Endothelial cell of umbilical vein (primary cell): ENCODE data around the gene TMCC2. TPM values are rescaled to one million over a fixed set of nuclear protein-coding genes. Genes with fewer than 3 reads are reported as not detected.

ENCODE experiments used
- BruUV-seq: library from RNA; stranded (reverse); fragments of 400-500 nt; replicated peaks from 2 replicates; lab custom pipeline; 2021; lab: Mats Ljungman, UMichigan
- CTCF ChIA-PET: fragments of 300-600, 350-600 bp; sonication (Branson Sonifier 250); formaldehyde crosslinking; loops from one replicate; lab custom pipeline; 2021; ENCODE audit warnings: antibody characterized with exemption, inconsistent platforms; lab: Charles Lee
- POLR2A ChIA-PET: fragments of 300-600, 350-600 bp; sonication (Branson Sonifier 250); formaldehyde crosslinking; loops from one replicate; lab custom pipeline; 2021; ENCODE audit warnings: antibody characterized with exemption, inconsistent platforms; lab: Charles Lee
- DNase-seq: peaks from one replicate; pipeline ENCODE4 v3.0.0-alpha.2; 2011; ENCODE audit warnings: low read depth, low spot score
- FAIRE-seq: peaks from 2 replicates; lab custom pipeline; 2011; peaks lifted over from hg19 to GRCh38; lab: Jason Lieb, UNC
- H2AFZ ChIP-seq: 2 replicates; pipeline ENCODE4 v1.6.0; 2012; ENCODE audit warnings: low read depth, low read length, control low read depth, inconsistent platforms
- H3K27ac ChIP-seq: 2 replicates; pipeline ENCODE4 v1.5.1; 2011; ENCODE audit warnings: low read depth, mild to moderate bottlenecking, control low read depth, low read length, moderate library complexity; ENCODE audit not compliant: insufficient read depth
- H3K27me3 ChIP-seq, 2 experiments: 2 replicates each; pipeline versions ENCODE4 v1.6.0 to v1.6.1; 2011; ENCODE audit warnings: low read length in 2 of 2, mixed read lengths in 1 of 2; ENCODE audit not compliant: control insufficient read depth in 2 of 2, insufficient read depth in 2 of 2
- H3K36me3 ChIP-seq, 2 experiments: 2 replicates in 1 of 2; 3 replicates in 1 of 2; pipeline ENCODE4 v1.5.1; 2011; ENCODE audit warnings: low read length in 2 of 2, mild to moderate bottlenecking in 1 of 2, moderate library complexity in 1 of 2; ENCODE audit not compliant: control insufficient read depth in 2 of 2, insufficient read depth in 2 of 2; ENCODE audit errors: extremely low read depth in 1 of 2
- H3K4me1 ChIP-seq: 3 replicates; pipeline ENCODE4 v1.5.1; 2011; ENCODE audit warnings: mild to moderate bottlenecking, low read length; ENCODE audit not compliant: control insufficient read depth, insufficient read depth; ENCODE audit errors: extremely low read depth
- H3K4me2 ChIP-seq: 2 replicates; pipeline ENCODE4 v1.6.1; 2011; ENCODE audit warnings: low read length, control low read depth, mixed read lengths; ENCODE audit not compliant: insufficient read depth
- H3K4me3 ChIP-seq, 3 experiments: fragments of 200-600 bp in 1 of 3; sonication (generic), shearing (Covaris generic) in 1 of 3; replicated peaks in 1 of 3; 2 replicates each; pipeline ENCODE4 v1.5.1; 2011 to 2016; ENCODE audit warnings: control low read depth in 3 of 3, low read length in 3 of 3, mild to moderate bottlenecking in 2 of 3, inconsistent platforms in 1 of 3, low read depth in 1 of 3, moderate library complexity in 1 of 3; ENCODE audit not compliant: insufficient read depth in 1 of 3
- H3K79me2 ChIP-seq: 2 replicates; pipeline ENCODE4 v1.6.0; 2012; ENCODE audit warnings: low read length, inconsistent platforms; ENCODE audit not compliant: control insufficient read depth, insufficient read depth
- H3K9ac ChIP-seq: replicated peaks from 2 replicates; pipeline ENCODE3; 2011; ENCODE audit warnings: low read length, control low read depth; ENCODE audit not compliant: insufficient read depth; ENCODE audit errors: extremely low read depth
- H3K9me1 ChIP-seq: replicated peaks from 3 replicates; pipeline ENCODE4 v1.6.0; 2011; ENCODE audit warnings: mild to moderate bottlenecking, low read length; ENCODE audit not compliant: control insufficient read depth, insufficient read depth; ENCODE audit errors: extremely low read depth
- H3K9me3 ChIP-seq: replicated peaks from 2 replicates; pipeline ENCODE4 v1.5.1; 2012; ENCODE audit warnings: low read length, inconsistent platforms; ENCODE audit not compliant: control insufficient read depth, insufficient read depth
- H4K20me1 ChIP-seq: replicated peaks from 2 replicates; pipeline ENCODE3; 2011; ENCODE audit warnings: mild to moderate bottlenecking, low read length; ENCODE audit not compliant: control insufficient read depth, insufficient read depth; ENCODE audit errors: extremely low read depth
- EZH2 ChIP-seq: IDR thresholded peaks from 2 replicates; pipeline ENCODE4 v1.6.1; 2012; ENCODE audit warnings: borderline replicate concordance, low read depth, mild to moderate bottlenecking, moderate library complexity, low read length, inconsistent platforms; ENCODE audit not compliant: severe bottlenecking
- FOS ChIP-seq: IDR thresholded peaks from 2 replicates; pipeline ENCODE4 v1.6.1; 2011; ENCODE audit warnings: mild to moderate bottlenecking, low read length, moderate library complexity, borderline replicate concordance; ENCODE audit not compliant: insufficient read depth
- GATA2 ChIP-seq: IDR thresholded peaks from 2 replicates; pipeline ENCODE4 v1.7.0; 2011; ENCODE audit warnings: low read depth, mild to moderate bottlenecking, moderate library complexity, mixed read lengths, low read length; ENCODE audit not compliant: insufficient read length, insufficient read depth
- JUN ChIP-seq: IDR thresholded peaks from 2 replicates; pipeline ENCODE4 v1.6.1; 2011; ENCODE audit warnings: borderline replicate concordance, low read depth; ENCODE audit not compliant: insufficient read length, insufficient read depth
- MYC ChIP-seq: IDR thresholded peaks from one replicate; pipeline ENCODE4 v1.6.1; 2011; ENCODE audit warnings: mild to moderate bottlenecking, low read depth, low read length
- POLR2A ChIP-seq: IDR thresholded peaks from 2 replicates; pipeline ENCODE4 v1.6.1; 2012; ENCODE audit warnings: low read depth, mild to moderate bottlenecking, control low read depth, low read length
- POLR2AphosphoS5 ChIP-seq: IDR thresholded peaks from 2 replicates; pipeline ENCODE4 v1.6.1; 2012; ENCODE audit warnings: low read depth, mild to moderate bottlenecking, control low read depth, low read length, moderate library complexity; ENCODE audit not compliant: insufficient read depth
- dilution Hi-C: fragments of 300-500 bp; cut with MboI; formaldehyde crosslinking; loops from one replicate; pipeline ENCODE4 v1.15.0; 2019; ENCODE audit warnings: low sequenced_read_pairs; ENCODE audit not compliant: extremely low pct_ligation_motif_present
- intact Hi-C: fragments of 100-400 bp; cut with micrococcal nuclease; formaldehyde crosslinking; loops from one replicate; pipeline ENCODE4 v1.10.0; 2022
- polyA plus RNA-seq, 4 experiments: library from polyadenylated mRNA; depleted of rRNA in 3 of 4; stranded (reverse) in 3 of 4; unstranded in 1 of 4; fragments of >200 nt; gene quantifications; 2 replicates each; pipeline versions ENCODE4 v1.2.1 to v1.2.3, GENCODE V29; 2011 to 2012; ENCODE audit warnings: missing spikeins in 1 of 4
- total RNA-seq: library from RNA; stranded (reverse); gene quantifications from 2 replicates; pipeline ENCODE4 v1.2.3, GENCODE V29; 2021
- TF ChIP-seq, protein P1 (sequence below): IDR thresholded peaks from 2 replicates; pipeline ENCODE4 v1.6.1; 2011; ENCODE audit not compliant: insufficient read depth, insufficient read length
- TF ChIP-seq, protein P2 (sequence below), 2 donors: IDR thresholded peaks; 1 replicate in 1 of 2; 2 replicates in 1 of 2; pipeline ENCODE4 v1.5.1; 2011; ENCODE audit warnings: low read length in 2 of 2, mild to moderate bottlenecking in 2 of 2, moderate library complexity in 2 of 2, control low read depth in 1 of 2, inconsistent platforms in 1 of 2, low read depth in 1 of 2; ENCODE audit not compliant: insufficient read depth in 1 of 2; ENCODE audit errors: extremely low read depth in 1 of 2

TMCC2 gene
- total and polyA plus RNA-seq, 2 donors (not counting 3 experiments of a cell fraction or from before 2014, with no cell fraction given): 2.0 to 2.1 TPM

DNA sequence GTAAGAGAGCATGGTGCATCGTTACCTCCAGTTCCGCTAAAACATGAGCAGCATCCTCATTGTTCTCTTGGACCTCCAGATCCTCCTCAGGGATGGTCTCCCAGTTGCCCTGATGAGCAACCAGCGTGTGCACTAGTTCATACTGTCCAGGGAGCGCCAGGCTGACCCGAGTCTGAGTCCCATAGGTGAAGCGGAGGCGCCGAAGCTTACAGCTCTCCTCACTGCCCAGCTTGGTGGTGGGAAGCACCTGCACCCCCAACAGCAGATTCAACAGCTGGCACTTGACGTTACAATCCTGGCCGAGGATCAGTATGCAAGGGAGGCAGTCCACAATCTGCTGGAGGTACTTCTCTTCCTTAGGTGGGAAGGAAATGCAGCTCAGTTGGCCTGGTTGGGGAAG lies 40.3 kb upstream of the TMCC2 start:
- FAIRE-seq (no peak), DNase-seq (no peak)
- H3K9me3 ChIP-seq: no peaks in the 10 kb centered on the region
- no peak overlapping the region for H2AFZ ChIP-seq
- no TSS peak for BruUV-seq
- no peak overlapping the region for H3K9ac ChIP-seq
- peaks cover 3% of the 10 kb centered on the region in 2 experiments for H3K36me3 ChIP-seq
- H3K9me1 ChIP-seq: no peaks in the 10 kb centered on the region
- TF ChIP-seq POLR2A (no peak), MYC (no peak), POLR2AphosphoS5 (no peak)
- no peak overlapping the region for H3K4me2 ChIP-seq
- ChIA-PET POLR2A (no interaction called here), CTCF (interaction anchor here (1.4 kb wide), 1 partner anchor 11 kb away, joined by 3 read pairs; no protein-coding TSS in a partner anchor)
- no peak overlapping the region for H3K27ac ChIP-seq
- H3K4me1 ChIP-seq: peaks cover 8% of the 10 kb centered on the region
- no peak overlapping the region for H3K4me3 ChIP-seq
- peaks cover 2% of the 10 kb centered on the region for H4K20me1 ChIP-seq
- no peaks in the 10 kb centered on the region for H3K27me3 ChIP-seq
- dilution Hi-C loops: no loop called here
- intact Hi-C loops: no loop called here
- H3K79me2 ChIP-seq: no peaks in the 10 kb centered on the region

DNA sequence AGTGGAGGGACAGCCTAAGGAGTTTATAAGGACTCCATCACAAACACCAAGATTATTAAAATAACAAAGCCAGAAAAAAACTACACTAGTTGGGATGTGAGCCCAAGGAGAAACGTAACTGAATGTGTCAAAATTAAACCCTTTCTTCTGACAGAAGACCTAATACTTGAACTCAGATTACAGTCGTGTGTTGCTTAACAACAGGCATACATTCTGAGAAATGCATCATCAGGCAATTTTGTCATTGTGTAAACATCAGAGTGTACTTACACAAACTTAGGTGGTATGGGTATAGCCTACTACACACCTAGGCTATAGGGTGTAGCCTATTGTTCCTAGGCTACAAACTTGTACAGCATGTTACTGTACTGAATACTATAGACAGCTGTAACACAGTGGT lies 39.6 kb upstream of the TMCC2 start:
- ChIA-PET POLR2A (no interaction called here), CTCF (interaction anchor here (1.4 kb wide), 1 partner anchor 11 kb away, joined by 3 read pairs; no protein-coding TSS in a partner anchor)
- peaks cover 8% of the 10 kb centered on the region for H3K4me1 ChIP-seq
- no peaks in the 10 kb centered on the region for H3K9me1 ChIP-seq
- H3K27ac ChIP-seq: no peak overlapping the region
- H3K9me3 ChIP-seq: no peaks in the 10 kb centered on the region
- no peak overlapping the region for H2AFZ ChIP-seq
- TF ChIP-seq EZH2 (no peak), JUN (no peak), POLR2A (no peak), MYC (no peak), POLR2AphosphoS5 (no peak), GATA2 (no peak), FOS (no peak)
- TF ChIP-seq, protein P1, sequence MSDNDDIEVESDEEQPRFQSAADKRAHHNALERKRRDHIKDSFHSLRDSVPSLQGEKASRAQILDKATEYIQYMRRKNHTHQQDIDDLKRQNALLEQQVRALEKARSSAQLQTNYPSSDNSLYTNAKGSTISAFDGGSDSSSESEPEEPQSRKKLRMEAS: no peak
- TF ChIP-seq, protein P2, sequence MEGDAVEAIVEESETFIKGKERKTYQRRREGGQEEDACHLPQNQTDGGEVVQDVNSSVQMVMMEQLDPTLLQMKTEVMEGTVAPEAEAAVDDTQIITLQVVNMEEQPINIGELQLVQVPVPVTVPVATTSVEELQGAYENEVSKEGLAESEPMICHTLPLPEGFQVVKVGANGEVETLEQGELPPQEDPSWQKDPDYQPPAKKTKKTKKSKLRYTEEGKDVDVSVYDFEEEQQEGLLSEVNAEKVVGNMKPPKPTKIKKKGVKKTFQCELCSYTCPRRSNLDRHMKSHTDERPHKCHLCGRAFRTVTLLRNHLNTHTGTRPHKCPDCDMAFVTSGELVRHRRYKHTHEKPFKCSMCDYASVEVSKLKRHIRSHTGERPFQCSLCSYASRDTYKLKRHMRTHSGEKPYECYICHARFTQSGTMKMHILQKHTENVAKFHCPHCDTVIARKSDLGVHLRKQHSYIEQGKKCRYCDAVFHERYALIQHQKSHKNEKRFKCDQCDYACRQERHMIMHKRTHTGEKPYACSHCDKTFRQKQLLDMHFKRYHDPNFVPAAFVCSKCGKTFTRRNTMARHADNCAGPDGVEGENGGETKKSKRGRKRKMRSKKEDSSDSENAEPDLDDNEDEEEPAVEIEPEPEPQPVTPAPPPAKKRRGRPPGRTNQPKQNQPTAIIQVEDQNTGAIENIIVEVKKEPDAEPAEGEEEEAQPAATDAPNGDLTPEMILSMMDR (IDR thresholded peaks at IDR 0.05; ENCODE audit: extremely low read depth in 1 of 2, insufficient read depth in 1 of 2, low read depth in 1 of 2, low read length in 2 of 2): no peak
- no peaks in the 10 kb centered on the region for H3K27me3 ChIP-seq
- no peak overlapping the region for H3K9ac ChIP-seq
- no TSS peak for BruUV-seq
- intact Hi-C loops (no loop called here), dilution Hi-C loops (no loop called here)
- peaks cover 3% of the 10 kb centered on the region in 2 experiments for H3K36me3 ChIP-seq
- H3K4me2 ChIP-seq: no peak overlapping the region
- peaks cover 2% of the 10 kb centered on the region for H4K20me1 ChIP-seq
- DNase-seq: no peak
- H3K79me2 ChIP-seq: no peaks in the 10 kb centered on the region
- H3K4me3 ChIP-seq: no peak overlapping the region
- no peak for FAIRE-seq
